ENCODE data around the gene CEP128.

- TF ChIP-seq POLR2A (IDR thresholded peaks at IDR 0.05): no peak
- TF ChIP-seq CTCF (IDR thresholded peaks at IDR 0.05): no peak
- TF ChIP-seq POLR2AphosphoS5 (IDR thresholded peaks at IDR 0.05): no peak
Observed at GRCh38 chr14:80585506-80585835, 356.1 kb downstream of the CEP128 start.

Measured in gastroesophageal sphincter (tissue), 3 donors.